Activated CD4-positive, alpha-beta T cell treated with anti-CD3 and anti-CD28 coated beads, Interleukin-2, amount 50 U/mL, for 16 hours (primary cell): ENCODE results near the gene ATN1.

ENCODE experiments used
- DNase-seq: peaks from one replicate; pipeline ENCODE4 v3.0.0-alpha.2; 2020

The ATN1 gene

GRCh38 chr12:6957741-6958608 lies 30.2 kb downstream of the ATN1 start:
- peak; percentile 32 for DNase-seq

DNA sequence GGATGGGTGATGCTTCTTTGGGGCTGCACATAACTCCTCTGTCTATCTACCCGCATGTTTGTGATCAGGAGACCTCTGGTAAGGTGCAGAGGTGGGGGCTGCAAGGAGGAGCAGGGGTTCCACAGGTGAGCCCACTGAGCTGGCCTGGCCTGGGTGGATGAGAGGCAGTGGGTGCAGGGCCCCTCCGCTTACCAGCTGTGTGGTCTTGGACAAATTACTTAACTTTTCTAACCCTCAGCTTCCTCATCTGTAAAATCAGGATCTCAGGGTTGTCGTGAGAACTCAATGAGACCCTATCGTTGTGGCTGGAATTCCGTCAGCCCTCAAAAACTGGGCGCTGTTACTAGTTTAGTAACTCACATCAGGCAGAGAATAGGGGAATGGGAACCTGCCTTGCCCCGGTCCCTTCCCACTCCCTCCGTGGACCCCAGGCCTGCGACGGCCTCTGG lies 30.9 kb downstream of the ATN1 start:
- DNase-seq, result no peak

DNA sequence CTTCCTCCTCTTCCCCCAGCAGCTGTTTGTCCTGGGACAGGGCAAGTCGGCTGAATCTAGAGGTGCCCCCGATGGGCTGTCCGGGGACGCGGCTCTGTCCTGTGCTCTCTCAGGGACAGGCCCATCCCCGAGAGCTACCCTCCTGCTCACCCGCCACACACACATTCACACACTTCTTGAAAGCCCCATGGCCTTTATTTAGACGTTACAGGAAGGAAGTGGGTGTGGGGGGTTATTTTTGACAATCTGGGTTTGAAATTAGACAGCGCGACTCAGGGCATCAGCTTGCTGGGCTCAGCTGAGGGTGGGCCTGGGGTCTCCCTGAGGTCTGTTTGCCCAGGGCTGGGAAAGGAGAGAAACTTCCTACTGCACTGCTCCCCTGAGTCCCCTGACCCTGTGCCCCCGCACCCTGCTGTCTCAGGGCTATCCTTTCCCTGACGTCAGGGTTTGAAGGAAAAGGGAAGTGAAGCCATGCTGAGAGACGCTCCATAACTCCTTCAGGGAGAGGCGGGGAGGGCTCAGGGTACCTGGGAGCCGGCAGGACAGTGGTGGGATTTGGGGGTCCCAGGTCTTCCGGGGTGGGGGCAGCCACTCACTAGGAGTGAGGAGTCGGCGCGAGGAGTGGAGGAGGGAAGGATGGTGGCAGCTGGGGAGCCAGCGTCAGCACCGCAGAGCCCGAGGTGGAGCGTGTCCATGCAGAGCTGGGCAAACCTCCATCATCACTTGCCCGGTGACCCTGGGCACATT lies 31.5 kb downstream of the ATN1 start:
- DNase-seq, result peak; percentile 87

GRCh38 chr12:6959805-6960592 lies 32.2 kb downstream of the ATN1 start:
- DNase-seq, result no peak

DNA sequence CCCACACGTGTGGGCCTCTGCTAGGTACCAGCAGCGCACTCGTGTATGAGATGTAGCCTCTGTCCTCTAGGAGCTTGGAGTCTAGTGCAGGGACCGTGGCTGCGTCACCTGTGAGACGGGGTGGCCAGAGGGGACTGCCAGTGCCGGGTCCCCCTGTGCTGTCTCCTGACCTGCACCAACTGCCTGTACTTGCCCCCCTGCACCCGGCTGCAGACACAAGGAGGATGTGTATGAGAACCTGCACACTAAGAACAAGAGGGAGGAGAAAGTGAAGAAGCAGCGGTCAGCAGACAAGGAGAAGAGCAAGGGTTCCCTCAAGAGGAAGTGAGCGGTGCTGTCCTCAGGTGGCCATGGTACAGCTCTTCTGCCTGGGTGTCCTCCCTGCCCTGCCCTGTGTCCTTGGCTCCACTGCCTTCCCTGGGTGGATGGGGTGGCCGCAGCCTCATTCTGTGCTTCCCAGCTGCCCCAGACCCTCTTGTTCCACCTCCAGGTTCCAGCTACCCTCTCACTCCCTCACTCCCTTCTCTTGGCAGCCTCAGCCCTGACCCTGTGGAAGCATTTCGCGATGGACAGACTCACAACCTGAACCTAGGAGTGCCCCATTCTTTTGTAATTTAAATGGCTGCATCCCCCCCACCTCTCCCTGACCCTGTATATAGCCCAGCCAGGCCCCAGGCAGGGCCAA lies 33.0 kb downstream of the ATN1 start:
- DNase-seq, result peak; percentile 77

DNA sequence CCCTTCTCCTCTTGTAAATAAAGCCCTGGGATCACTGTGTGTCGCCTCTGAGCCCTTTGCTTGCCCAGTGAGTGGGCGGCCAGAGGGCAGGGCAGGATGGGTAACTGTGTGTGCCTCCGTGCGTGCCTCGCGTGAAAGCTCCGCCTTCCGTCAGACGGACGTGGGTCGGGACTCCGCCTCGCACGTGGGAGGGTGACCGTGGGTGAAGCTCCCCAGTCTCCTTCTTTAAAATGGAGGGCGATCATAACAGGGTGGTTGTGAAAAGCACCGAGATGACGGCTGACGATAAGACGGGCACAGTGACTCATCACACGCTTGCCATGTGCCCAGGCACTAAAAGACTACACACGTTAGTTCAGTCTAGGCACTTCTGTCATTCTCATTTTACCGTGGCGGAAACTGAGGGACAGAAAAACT lies 33.5 kb downstream of the ATN1 start:
- DNase-seq, result peak; percentile 94

DNA sequence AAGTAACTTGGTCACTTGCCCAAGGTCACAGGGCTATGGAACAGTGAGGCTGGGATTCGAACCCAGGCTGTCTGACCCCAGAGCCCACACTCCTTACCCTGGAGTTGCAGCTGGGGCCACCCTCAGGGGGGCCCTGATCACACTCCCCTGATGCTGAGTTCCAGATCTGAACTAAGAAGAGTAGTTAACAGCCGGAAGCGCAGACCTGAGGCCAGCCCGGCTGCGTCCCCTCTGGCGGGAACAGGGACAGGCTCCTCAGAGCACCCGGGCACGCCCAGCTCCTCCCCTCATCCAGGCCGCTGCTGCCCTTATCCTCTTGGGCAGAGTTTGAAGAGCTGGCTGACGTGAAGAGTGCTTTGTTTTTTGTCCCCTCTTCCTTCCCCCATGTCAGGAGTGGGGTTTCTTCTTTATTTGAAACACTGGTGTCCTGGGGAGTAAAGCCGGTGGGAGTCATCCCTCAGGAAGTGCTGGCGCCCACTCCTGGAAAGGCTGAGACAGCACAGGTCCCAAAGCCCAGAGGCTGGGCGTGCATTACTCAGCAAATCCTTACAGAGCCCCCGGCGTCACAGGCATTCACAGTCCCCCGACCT lies 34.0 kb downstream of the ATN1 start:
- DNase-seq, result peak; percentile 58

DNA sequence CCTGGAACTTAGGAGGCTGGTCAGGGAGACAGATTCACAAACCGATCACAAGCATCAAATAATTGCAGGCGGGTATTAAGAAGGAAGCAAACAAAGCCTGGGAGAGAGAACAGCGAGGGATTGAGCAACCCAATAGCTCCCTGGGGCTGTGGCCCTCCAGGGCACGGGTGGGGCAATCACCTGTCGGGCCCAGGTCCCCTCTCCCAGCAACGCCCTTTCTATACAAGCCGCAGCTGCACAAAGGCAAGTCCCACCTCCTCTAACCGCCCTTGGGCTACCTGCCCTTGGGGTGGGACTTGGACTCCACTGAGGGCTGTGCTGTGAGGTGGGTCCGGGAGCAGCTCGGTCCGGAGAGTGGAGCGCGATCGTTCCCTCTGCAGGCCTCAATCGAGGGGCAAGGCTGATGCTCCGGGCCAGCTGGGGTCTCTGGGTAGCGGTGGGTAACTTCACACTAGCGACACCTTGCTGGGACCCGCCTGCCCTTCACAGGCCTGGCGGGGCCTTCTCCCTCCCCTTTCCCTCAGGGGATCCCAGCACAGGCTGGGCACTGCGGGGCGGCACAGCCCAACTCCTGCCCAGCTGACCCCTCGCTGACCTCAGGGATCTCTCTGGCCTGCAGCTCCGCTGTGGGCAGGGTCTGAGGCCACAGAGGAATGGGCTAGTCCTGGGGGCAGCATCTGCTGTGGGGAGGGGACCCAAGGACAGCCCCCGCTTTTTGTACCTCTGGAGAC lies 34.7 kb downstream of the ATN1 start:
- DNase-seq, result no peak

DNA sequence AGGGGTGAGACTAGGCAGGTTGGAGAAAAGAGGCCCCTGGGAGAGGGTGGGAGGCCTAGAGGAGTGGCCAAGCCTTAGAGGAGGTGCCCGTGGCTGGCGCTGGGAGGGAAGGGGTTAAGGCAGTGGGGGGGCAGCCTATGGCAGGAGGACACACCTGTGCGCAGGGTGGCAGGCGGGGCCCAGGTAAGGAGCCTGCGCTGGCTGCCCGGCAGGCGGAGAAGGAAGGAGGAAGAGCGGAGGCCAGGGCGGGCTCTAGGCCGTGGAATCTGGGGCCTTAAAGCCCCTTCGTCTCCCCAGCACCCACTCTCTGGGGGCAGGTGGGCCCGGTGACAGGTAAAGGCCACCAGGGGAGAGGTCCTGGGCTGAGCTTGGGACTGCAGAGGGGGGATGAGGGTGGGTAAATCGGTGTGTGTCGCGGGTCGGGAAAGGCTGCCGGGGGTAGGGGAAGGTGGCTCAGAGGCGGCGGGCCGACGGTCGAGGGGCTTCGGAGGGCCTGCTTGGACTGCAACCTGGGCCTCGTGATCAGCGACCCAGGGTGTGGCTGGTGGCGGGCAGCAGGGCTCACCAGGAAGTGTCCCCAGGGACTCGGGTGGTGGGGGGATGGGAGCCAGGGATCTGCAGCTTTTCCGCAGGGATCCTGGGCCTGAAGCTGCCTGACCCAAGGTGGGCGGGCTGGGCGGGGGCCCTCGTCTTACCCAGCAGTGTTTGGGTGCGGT lies 35.4 kb downstream of the ATN1 start:
- no peak for DNase-seq

- DNase-seq, result no peak
Observed at GRCh38 chr12:6963791-6964413, 36.1 kb downstream of the ATN1 start.

- no peak for DNase-seq
Observed at GRCh38 chr12:6964605-6965025, 36.9 kb downstream of the ATN1 start.

- peak; percentile 92 for DNase-seq
Observed at GRCh38 chr12:6965026-6965661, 37.4 kb downstream of the ATN1 start.

GRCh38 chr12:6965714-6966113 lies 38.0 kb downstream of the ATN1 start:
- no peak for DNase-seq

DNA sequence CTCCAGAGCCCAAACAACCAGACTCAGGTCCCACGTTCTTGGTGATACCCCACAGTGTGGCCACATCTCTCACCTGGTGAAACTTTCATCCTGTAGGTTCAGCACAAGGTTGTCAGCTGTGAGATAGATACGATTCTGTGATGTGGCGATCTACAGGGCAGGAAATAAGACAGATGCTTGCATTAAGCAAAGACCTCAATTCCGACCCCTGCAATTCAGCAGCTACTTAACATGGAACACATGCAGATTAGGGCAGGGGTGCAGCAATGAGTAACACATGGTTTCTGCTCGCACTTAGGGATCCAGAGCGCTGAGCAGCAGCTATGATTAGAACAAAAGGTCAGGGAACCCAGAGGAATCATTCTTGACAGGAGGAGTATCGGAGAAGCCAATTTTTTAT lies 38.6 kb downstream of the ATN1 start:
- no peak for DNase-seq

- no peak for DNase-seq
Observed at GRCh38 chr12:6967651-6968100, 39.9 kb downstream of the ATN1 start.

- no peak for DNase-seq
Observed at GRCh38 chr12:6968426-6968825, 40.7 kb downstream of the ATN1 start.

- peak; percentile 30 for DNase-seq
Observed at GRCh38 chr12:6970096-6970527, 42.4 kb downstream of the ATN1 start.

GRCh38 chr12:6974180-6974579 lies 46.4 kb downstream of the ATN1 start:
- no peak for DNase-seq

DNA sequence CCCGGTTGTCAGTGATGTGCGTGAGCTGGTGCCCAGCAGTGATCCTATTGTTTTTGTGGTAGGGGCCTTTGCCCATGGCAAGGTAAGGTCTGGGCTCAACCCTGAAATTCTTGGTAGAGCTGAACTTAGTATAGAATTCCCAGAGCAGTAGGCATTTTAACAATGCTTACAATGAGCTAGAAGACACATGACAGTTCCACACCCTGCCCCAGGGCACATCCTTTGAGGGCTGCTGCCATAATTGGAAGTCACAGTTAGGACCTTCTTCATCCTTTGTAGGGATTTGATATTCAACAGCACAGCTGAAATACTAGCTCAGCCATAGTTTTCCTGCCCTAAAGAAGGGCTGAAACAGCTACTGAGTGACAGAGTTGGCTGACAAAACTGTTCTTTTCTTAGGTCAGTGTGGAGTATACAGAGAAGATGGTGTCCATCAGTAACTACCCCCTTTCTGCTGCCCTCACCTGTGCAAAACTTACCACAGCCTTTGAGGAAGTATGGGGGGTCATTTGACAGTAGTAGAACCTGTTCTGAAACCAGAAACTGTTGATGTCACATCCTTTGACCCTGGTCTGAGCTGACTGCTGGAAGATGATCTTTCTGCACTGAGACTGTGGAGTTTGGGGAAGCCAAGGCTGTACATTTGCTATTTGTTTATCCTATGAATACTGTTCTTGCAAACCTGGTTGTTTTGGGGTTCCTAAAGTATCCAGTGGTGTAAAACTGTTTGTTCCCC lies 47.7 kb downstream of the ATN1 start:
- no peak for DNase-seq
